MCF 10A (cell line): ENCODE measurements around the gene FOCAD. TPM values are rescaled to one million over a fixed set of nuclear protein-coding genes. Genes with fewer than 3 reads are reported as not detected.

Source experiments
- BruUV-seq: library from RNA; stranded (reverse); fragments of 400-500 nt; replicated peaks from 2 replicates; lab custom pipeline; 2021; lab: Mats Ljungman, UMichigan
- CTCF ChIA-PET: fragments of 300-600 bp; sonication (Branson Sonifier 250); formaldehyde crosslinking; extraction: SDS; loops from one replicate; lab custom pipeline; 2021; ENCODE audit warnings: antibody characterized with exemption, inconsistent platforms; lab: Yijun Ruan, JAX
- POLR2A ChIA-PET: fragments of 300-600, 350-650 bp; sonication (Branson Sonifier 250); formaldehyde crosslinking; extraction: SDS; loops from one replicate; lab custom pipeline; 2020; ENCODE audit warnings: antibody characterized with exemption, inconsistent platforms; lab: Yijun Ruan, JAX
- DNase-seq: peaks from one replicate; pipeline ENCODE4 v3.0.0-alpha.2; 2018; ENCODE audit not compliant: unreplicated experiment
- H3K27ac Mint-ChIP-seq: one replicate; pipeline ENCODE4 v1.8.0; 2022; ENCODE audit warnings: mild to moderate bottlenecking, low read depth, mixed read lengths; ENCODE audit not compliant: unreplicated experiment
- H3K27me3 Mint-ChIP-seq: one replicate; pipeline ENCODE4 v1.8.0; 2022; ENCODE audit warnings: mixed read lengths; ENCODE audit not compliant: insufficient read depth, unreplicated experiment
- H3K36me3 Mint-ChIP-seq: one replicate; pipeline ENCODE4 v1.8.0; 2022; ENCODE audit warnings: mild to moderate bottlenecking, moderate library complexity, mixed read lengths; ENCODE audit not compliant: insufficient read depth, unreplicated experiment
- H3K4me1 Mint-ChIP-seq: one replicate; pipeline ENCODE4 v1.8.0; 2022; ENCODE audit warnings: mixed read lengths; ENCODE audit not compliant: insufficient read depth, unreplicated experiment
- H3K4me3 Mint-ChIP-seq: one replicate; pipeline ENCODE4 v1.8.0; 2022; ENCODE audit warnings: mild to moderate bottlenecking, moderate library complexity, mixed read lengths; ENCODE audit not compliant: unreplicated experiment
- H3K9me3 Mint-ChIP-seq: one replicate; pipeline ENCODE4 v1.8.0; 2022; ENCODE audit warnings: mixed read lengths; ENCODE audit not compliant: unreplicated experiment
- CTCF ChIP-seq: fragments of 200-600 bp; IDR thresholded peaks from one replicate; pipeline ENCODE4 v1.8.0; 2022; ENCODE audit warnings: antibody characterized with exemption, mild to moderate bottlenecking; ENCODE audit not compliant: unreplicated experiment
- intact Hi-C: fragments of 100-400 bp; cut with micrococcal nuclease; formaldehyde crosslinking; loops from 2 replicates; pipeline ENCODE4 v1.14.1; 2022
- total RNA-seq: library from RNA; stranded (reverse); gene quantifications from 2 replicates; pipeline ENCODE4 v1.2.3, GENCODE V29; 2022

The FOCAD gene
- total RNA-seq, 1 experiment from 2014 or later = 20.7 TPM

GRCh38 chr9:20694248-20694647 lies 10.2 kb downstream of the FOCAD start:
- Mint-ChIP-seq H3K27me3 (no peaks in the 10 kb centered on the region), H3K4me1 (peaks cover 8% of the 10 kb centered on the region), H3K36me3 (no peaks in the 10 kb centered on the region), H3K27ac (no peak overlapping the region), H3K9me3 (no peaks in the 10 kb centered on the region), H3K4me3 (no peak overlapping the region)
- TF ChIP-seq CTCF = no peak
- no peak for DNase-seq
- POLR2A ChIA-PET = interaction anchor here (0.8 to 1.2 kb wide), 2 partner anchors 9 to 10 kb away, joined by 3 to 6 read pairs; partner anchors contain the start of gene FOCAD
- BruUV-seq = no TSS peak
- intact Hi-C loops = no loop called here
- CTCF ChIA-PET = interaction anchor here (0.7 kb wide), 1 partner anchor 210 kb away, joined by 3 read pairs; no protein-coding TSS in a partner anchor

- no peaks in the 10 kb centered on the region for H3K27me3 Mint-ChIP-seq
- H3K27ac Mint-ChIP-seq = no peak overlapping the region
- BruUV-seq = no TSS peak
- CTCF ChIA-PET = no interaction called here
- DNase-seq = no peak
- no peak for TF ChIP-seq CTCF
- no peaks in the 10 kb centered on the region for H3K36me3 Mint-ChIP-seq
- intact Hi-C loops = no loop called here
- H3K4me1 Mint-ChIP-seq = peaks cover 8% of the 10 kb centered on the region
- no peaks in the 10 kb centered on the region for H3K9me3 Mint-ChIP-seq
- H3K4me3 Mint-ChIP-seq = no peak overlapping the region
- POLR2A ChIA-PET = interaction anchor here (1.2 kb wide), 1 partner anchor 63 kb away, joined by 4 read pairs; no protein-coding TSS in a partner anchor
Observed at GRCh38 chr9:20697021-20697719, 13.1 kb downstream of the FOCAD start.

- no peaks in the 10 kb centered on the region for H3K9me3 Mint-ChIP-seq
- H3K36me3 Mint-ChIP-seq = no peaks in the 10 kb centered on the region
- TF ChIP-seq CTCF = no peak
- no peak overlapping the region for H3K4me3 Mint-ChIP-seq
- H3K4me1 Mint-ChIP-seq = no peaks in the 10 kb centered on the region
- intact Hi-C loops = no loop called here
- no peak overlapping the region for H3K27ac Mint-ChIP-seq
- H3K27me3 Mint-ChIP-seq = no peaks in the 10 kb centered on the region
- BruUV-seq = no TSS peak
- POLR2A ChIA-PET = interaction anchor here (1.3 kb wide), 1 partner anchor 13 kb away, joined by 3 read pairs; no protein-coding TSS in a partner anchor
- no peak for DNase-seq
- CTCF ChIA-PET = interaction anchor here (0.7 kb wide), 1 partner anchor 19 kb away, joined by 4 read pairs; no protein-coding TSS in a partner anchor
Observed at GRCh38 chr9:20698782-20699181, 14.7 kb downstream of the FOCAD start.

GRCh38 chr9:20701060-20701459 lies 17.0 kb downstream of the FOCAD start:
- DNase-seq = no peak
- H3K9me3 Mint-ChIP-seq = no peaks in the 10 kb centered on the region
- H3K4me3 Mint-ChIP-seq = no peak overlapping the region
- no peak overlapping the region for H3K27ac Mint-ChIP-seq
- TF ChIP-seq CTCF = no peak
- POLR2A ChIA-PET = no interaction called here
- intact Hi-C loops = no loop called here
- BruUV-seq = no TSS peak
- no peaks in the 10 kb centered on the region for H3K36me3 Mint-ChIP-seq
- H3K27me3 Mint-ChIP-seq = no peaks in the 10 kb centered on the region
- H3K4me1 Mint-ChIP-seq = no peaks in the 10 kb centered on the region
- CTCF ChIA-PET = interaction anchor here (0.6 to 1.9 kb wide), 4 partner anchors 9 to 763 kb away, joined by 3 to 6 read pairs (median 3); no protein-coding TSS in a partner anchor
